Breast epithelium (tissue), 3 donors: ENCODE results near the gene SCN11A.

Experiments
- POLR2A ChIP-seq: fragments of 450-650 bp; IDR thresholded peaks from one replicate; pipeline ENCODE4 v1.6.1; 2016; ENCODE audit warnings: antibody characterized with exemption, mild to moderate bottlenecking, moderate library complexity
- TF ChIP-seq, protein P1 (sequence below), 3 donors: fragments of 450-650 bp; IDR thresholded peaks; one replicate each; pipeline ENCODE4 v1.5.1; 2016 to 2017; ENCODE audit warnings: antibody characterized with exemption in 3 of 3, mild to moderate bottlenecking in 3 of 3, moderate library complexity in 3 of 3

DNA sequence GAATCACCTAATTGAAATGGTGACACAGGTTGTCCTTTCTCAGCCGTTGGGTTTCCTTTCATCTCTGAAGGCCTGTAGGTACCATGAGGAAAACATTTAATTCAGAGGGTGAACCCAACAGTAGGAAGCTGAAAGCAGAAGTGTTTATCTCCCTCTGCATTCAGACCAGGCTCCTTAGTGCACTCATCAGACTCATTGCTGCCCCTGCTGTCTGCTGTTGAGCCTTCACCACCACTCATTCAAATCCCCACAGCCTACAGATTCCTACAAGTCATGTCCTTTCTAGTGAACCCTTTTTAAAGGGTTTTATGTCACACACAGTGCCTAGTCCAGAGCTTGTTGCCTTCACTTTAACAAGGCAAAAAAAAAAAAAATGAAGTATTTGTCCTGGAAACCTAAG lies 13.5 kb upstream of the SCN11A start:
- TF ChIP-seq, protein P1, sequence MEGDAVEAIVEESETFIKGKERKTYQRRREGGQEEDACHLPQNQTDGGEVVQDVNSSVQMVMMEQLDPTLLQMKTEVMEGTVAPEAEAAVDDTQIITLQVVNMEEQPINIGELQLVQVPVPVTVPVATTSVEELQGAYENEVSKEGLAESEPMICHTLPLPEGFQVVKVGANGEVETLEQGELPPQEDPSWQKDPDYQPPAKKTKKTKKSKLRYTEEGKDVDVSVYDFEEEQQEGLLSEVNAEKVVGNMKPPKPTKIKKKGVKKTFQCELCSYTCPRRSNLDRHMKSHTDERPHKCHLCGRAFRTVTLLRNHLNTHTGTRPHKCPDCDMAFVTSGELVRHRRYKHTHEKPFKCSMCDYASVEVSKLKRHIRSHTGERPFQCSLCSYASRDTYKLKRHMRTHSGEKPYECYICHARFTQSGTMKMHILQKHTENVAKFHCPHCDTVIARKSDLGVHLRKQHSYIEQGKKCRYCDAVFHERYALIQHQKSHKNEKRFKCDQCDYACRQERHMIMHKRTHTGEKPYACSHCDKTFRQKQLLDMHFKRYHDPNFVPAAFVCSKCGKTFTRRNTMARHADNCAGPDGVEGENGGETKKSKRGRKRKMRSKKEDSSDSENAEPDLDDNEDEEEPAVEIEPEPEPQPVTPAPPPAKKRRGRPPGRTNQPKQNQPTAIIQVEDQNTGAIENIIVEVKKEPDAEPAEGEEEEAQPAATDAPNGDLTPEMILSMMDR (IDR thresholded peaks at IDR 0.05): no peak
- no peak for TF ChIP-seq POLR2A
